ENCODE measurements around the gene ARMC8.

ARMC8 gene

GRCh38 chr3:138205527-138205926 lies 18.4 kb downstream of the ARMC8 start:
- TF ChIP-seq CTCF (conservative IDR thresholded peaks at IDR 0.05; ENCODE audit: control insufficient read depth, insufficient read depth, low read depth, low read length): no peak
- H3K4me3 ChIP-seq (ENCODE audit: control insufficient read depth, low read depth, low read length): no peak overlapping the region
- no peak for DNase-seq (ENCODE audit: low read depth)

- no peak overlapping the region for H3K4me3 ChIP-seq (ENCODE audit: control insufficient read depth, low read depth, low read length)
- DNase-seq (ENCODE audit: low read depth): no peak
- TF ChIP-seq CTCF (conservative IDR thresholded peaks at IDR 0.05; ENCODE audit: control insufficient read depth, insufficient read depth, low read depth, low read length): no peak
Measured at GRCh38 chr3:138206196-138206595, 19.1 kb downstream of the ARMC8 start.

GRCh38 chr3:138210528-138210927 lies 23.4 kb downstream of the ARMC8 start:
- H3K4me3 ChIP-seq (ENCODE audit: control insufficient read depth, low read depth, low read length): no peak overlapping the region
- no peak for DNase-seq (ENCODE audit: low read depth)
- TF ChIP-seq CTCF (conservative IDR thresholded peaks at IDR 0.05; ENCODE audit: control insufficient read depth, insufficient read depth, low read depth, low read length): no peak

GRCh38 chr3:138213398-138214085 lies 26.4 kb downstream of the ARMC8 start:
- no peak for TF ChIP-seq CTCF (conservative IDR thresholded peaks at IDR 0.05; ENCODE audit: control insufficient read depth, insufficient read depth, low read depth, low read length)
- no peak overlapping the region for H3K4me3 ChIP-seq (ENCODE audit: control insufficient read depth, low read depth, low read length)
- DNase-seq (ENCODE audit: low read depth): no peak

- no peak for TF ChIP-seq CTCF (conservative IDR thresholded peaks at IDR 0.05; ENCODE audit: control insufficient read depth, insufficient read depth, low read depth, low read length)
- DNase-seq (ENCODE audit: low read depth): peak; percentile 16
- H3K4me3 ChIP-seq (ENCODE audit: control insufficient read depth, low read depth, low read length): no peak overlapping the region
Measured at GRCh38 chr3:138219255-138219654, 32.2 kb downstream of the ARMC8 start.

- no peak overlapping the region for H3K4me3 ChIP-seq (ENCODE audit: control insufficient read depth, low read depth, low read length)
- no peak for TF ChIP-seq CTCF (conservative IDR thresholded peaks at IDR 0.05; ENCODE audit: control insufficient read depth, insufficient read depth, low read depth, low read length)
- DNase-seq (ENCODE audit: low read depth): no peak
Measured at GRCh38 chr3:138220242-138220641, 33.1 kb downstream of the ARMC8 start.

GRCh38 chr3:138220788-138221187 lies 33.7 kb downstream of the ARMC8 start:
- H3K4me3 ChIP-seq (ENCODE audit: control insufficient read depth, low read depth, low read length): no peak overlapping the region
- DNase-seq (ENCODE audit: low read depth): peak; percentile 14
- TF ChIP-seq CTCF (conservative IDR thresholded peaks at IDR 0.05; ENCODE audit: control insufficient read depth, insufficient read depth, low read depth, low read length): no peak
